Testis (tissue), 3 donors: ENCODE results near the gene PLD1. TPM values are rescaled to one million over a fixed set of nuclear protein-coding genes. Genes with fewer than 3 reads are reported as not detected.

Source experiments
- DNase-seq: peaks from one replicate; pipeline ENCODE4 v3.0.0-alpha.2; 2019
- H3K27ac ChIP-seq, 2 donors: fragments of 200-600 bp; sonication (generic); one replicate each; pipeline ENCODE4 v1.5.1; 2019
- H3K27me3 ChIP-seq: fragments of 200-600 bp; sonication (generic); one replicate; pipeline ENCODE4 v1.5.1; 2019
- H3K36me3 ChIP-seq: fragments of 200-600 bp; sonication (generic); one replicate; pipeline ENCODE4 v1.5.1; 2017; ENCODE audit warnings: low read depth; ENCODE audit errors: missing control alignments
- H3K4me1 ChIP-seq: fragments of 200-600 bp; sonication (generic); one replicate; pipeline ENCODE4 v1.5.1; 2019
- H3K4me3 ChIP-seq, 2 donors: fragments of 200-600 bp; sonication (generic); one replicate each; pipeline ENCODE4 v1.5.1; 2017 to 2019
- H3K9me3 ChIP-seq: fragments of 200-600 bp; sonication (generic); one replicate; pipeline ENCODE4 v1.5.1; 2017
- CTCF ChIP-seq, 3 experiments: fragments of 450-650 bp in 2 of 3; fragments of 200-600 bp in 1 of 3; sonication (generic) in 1 of 3; IDR thresholded peaks; one replicate each; pipeline ENCODE4 v1.5.1; 2016 to 2019; ENCODE audit warnings: antibody characterized with exemption in 3 of 3, mild to moderate bottlenecking in 2 of 3, moderate library complexity in 1 of 3
- POLR2A ChIP-seq: fragments of 450-650 bp; IDR thresholded peaks from one replicate; pipeline ENCODE4 v1.6.1; 2017; ENCODE audit warnings: antibody characterized with exemption, mild to moderate bottlenecking, moderate library complexity
- WGBS, 2 donors: methylation state at CpG; one replicate each; pipeline ENCODE4 v1.1.5; 2018; 5-methylcytosine and 5-hydroxymethylcytosine counted together
- intact Hi-C: fragments of 100-400 bp; cut with DNase I; formaldehyde crosslinking; loops from one replicate; pipeline ENCODE4 v1.15.1; 2023; ENCODE audit warnings: low total_unique reads
- polyA plus RNA-seq: library from polyadenylated mRNA; stranded (reverse); fragments of 350-450 nt; fragmentation: Illumina TruSeq; extraction: RNeasy Lipid Tissue Mini Kit (QIAGEN cat#74804); gene quantifications from one replicate; pipeline ENCODE4 v1.2.3, GENCODE V29; 2014; ENCODE audit warnings: low read depth, low replicate concordance; ENCODE audit not compliant: insufficient read depth
- total RNA-seq, 2 donors: library from RNA; depleted of rRNA; stranded (reverse); fragments of >200 nt; gene quantifications; one replicate each; pipeline ENCODE4 v1.2.3, GENCODE V29; 2016

PLD1 gene
- total and polyA plus RNA-seq, 3 donors from 2014 or later = 10.7 to 27.4 (median 19.1) TPM

DNA sequence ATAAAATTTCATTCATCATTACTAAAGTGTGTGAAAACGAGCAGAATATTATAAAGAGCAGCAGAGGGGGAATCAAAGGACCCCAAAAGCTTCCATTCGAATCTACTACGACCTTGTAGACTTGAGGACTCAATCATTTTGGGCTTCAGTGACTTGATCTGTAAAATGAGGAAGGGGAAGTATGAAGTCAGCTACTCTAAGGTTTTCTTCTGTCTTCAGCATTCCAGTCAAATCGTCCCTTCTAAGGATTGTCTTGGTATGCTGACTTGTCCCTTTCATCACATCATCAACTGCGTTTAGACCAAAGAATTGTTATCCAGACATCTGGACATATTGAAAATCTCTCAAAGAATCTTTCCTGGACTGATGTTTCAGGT, 44.8 kb downstream of the PLD1 start:
- H3K27ac ChIP-seq = no peak overlapping the region
- intact Hi-C loops = no loop called here

GRCh38 chr3:171763392-171763791, 46.9 kb downstream of the PLD1 start:
- Histone ChIP-seq H3K27me3 (no peaks in the 10 kb centered on the region), H3K9me3 (no peaks in the 10 kb centered on the region), H3K27ac (no peak overlapping the region), H3K4me1 (peaks cover 2% of the 10 kb centered on the region), H3K4me3 (no peak overlapping the region), H3K36me3 (no peaks in the 10 kb centered on the region)
- no peak for DNase-seq
- WGBS, 2 donors = 63 to 75% methylated on average over 2 of the region's 2 CpGs
- TF ChIP-seq POLR2A (no peak), CTCF (IDR thresholded peaks at IDR 0.05) (no peak)
- intact Hi-C loops = no loop called here

More for the DNA sequence above, 44.8 kb downstream of the PLD1 start:
- Histone ChIP-seq H3K4me3 (no peak overlapping the region), H3K27me3 (no peaks in the 10 kb centered on the region), H3K36me3 (no peaks in the 10 kb centered on the region), H3K4me1 (peaks cover 11% of the 10 kb centered on the region), H3K9me3 (no peaks in the 10 kb centered on the region)
- DNase-seq = no peak
- 80 to 88% methylated on average over 5 of the region's 5 CpGs for WGBS, 2 donors
- no peak for TF ChIP-seq POLR2A
- TF ChIP-seq CTCF (IDR thresholded peaks at IDR 0.05) = no peak

DNA sequence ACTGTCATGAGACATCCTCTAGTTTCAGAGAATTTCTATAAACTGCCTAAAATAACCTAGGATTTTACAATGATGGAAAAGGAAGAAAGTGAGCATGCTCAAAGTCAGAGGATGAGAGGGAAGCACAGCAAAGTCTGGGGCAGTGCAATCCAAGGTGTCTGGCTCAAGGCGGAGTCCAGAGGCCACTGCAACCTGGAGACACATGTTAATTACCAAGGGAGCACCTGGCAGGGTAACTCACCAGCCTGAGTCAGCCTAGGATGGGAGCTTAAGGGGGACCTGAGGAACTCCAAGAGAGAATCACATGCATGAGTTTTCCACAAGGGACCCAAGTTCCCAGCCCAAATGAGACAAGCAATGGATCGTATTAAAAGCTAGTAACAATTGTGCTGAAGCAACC, 49.8 kb downstream of the PLD1 start:
- no peaks in the 10 kb centered on the region for H3K9me3 ChIP-seq
- DNase-seq = no peak
- WGBS, 2 donors = 93 to 94% methylated on average over 2 of the region's 2 CpGs
- H3K4me1 ChIP-seq = no peaks in the 10 kb centered on the region
- no peak overlapping the region for H3K4me3 ChIP-seq
- no peak overlapping the region for H3K27ac ChIP-seq
- no peaks in the 10 kb centered on the region for H3K36me3 ChIP-seq
- intact Hi-C loops = no loop called here
- no peaks in the 10 kb centered on the region for H3K27me3 ChIP-seq
- no peak for TF ChIP-seq CTCF (IDR thresholded peaks at IDR 0.05)
- TF ChIP-seq POLR2A = no peak

- no peak overlapping the region for H3K27ac ChIP-seq
- H3K9me3 ChIP-seq = no peaks in the 10 kb centered on the region
- peaks cover under 1% of the 10 kb centered on the region for H3K4me1 ChIP-seq
- no peaks in the 10 kb centered on the region for H3K36me3 ChIP-seq
- H3K27me3 ChIP-seq = no peaks in the 10 kb centered on the region
- WGBS, 2 donors = 95 to 100% methylated on average over 3 of the region's 3 CpGs
- no peak overlapping the region for H3K4me3 ChIP-seq
- DNase-seq = no peak
- TF ChIP-seq POLR2A (no peak), CTCF (IDR thresholded peaks at IDR 0.05) (no peak)
- intact Hi-C loops = no loop called here
Observed at GRCh38 chr3:171758109-171758508, 52.2 kb downstream of the PLD1 start.

- intact Hi-C loops = no loop called here
- H3K4me1 ChIP-seq = peaks cover 4% of the 10 kb centered on the region
- no peak overlapping the region for H3K4me3 ChIP-seq
- no peaks in the 10 kb centered on the region for H3K36me3 ChIP-seq
- DNase-seq = no peak
- no peaks in the 10 kb centered on the region for H3K27me3 ChIP-seq
- TF ChIP-seq POLR2A (no peak), CTCF (IDR thresholded peaks at IDR 0.05) (no peak)
- WGBS, 2 donors = 68 to 72% methylated on average over 4 of the region's 4 CpGs
- no peak overlapping the region for H3K27ac ChIP-seq
- H3K9me3 ChIP-seq = no peaks in the 10 kb centered on the region
Observed at GRCh38 chr3:171757361-171758034, 52.8 kb downstream of the PLD1 start.
